Neural cell (in vitro differentiated cells): ENCODE data around the gene ZNF407. TPM values are rescaled to one million over a fixed set of nuclear protein-coding genes. Genes with fewer than 3 reads are reported as not detected.

Experiments
- H2AFZ ChIP-seq: fragments of 200-600, 300-800 bp; sonication (generic), shearing (Covaris generic); 2 replicates; pipeline ENCODE4 v1.6.0; 2014; ENCODE audit warnings: low read depth, mild to moderate bottlenecking, antibody characterized with exemption, low read length, moderate library complexity
- H3F3A ChIP-seq: fragments of 200-600 bp; shearing (Covaris generic); 2 replicates; pipeline ENCODE4 v1.6.1; 2016; ENCODE audit warnings: mild to moderate bottlenecking, moderate library complexity, mixed read lengths, antibody characterized with exemption, low read length; ENCODE audit not compliant: insufficient read depth, poor library complexity, severe bottlenecking
- H3K27ac ChIP-seq: fragments of 200-600, 300-800 bp; sonication (generic), shearing (Covaris generic); 2 replicates; pipeline ENCODE4 v1.5.1; 2014; ENCODE audit warnings: mild to moderate bottlenecking, low read length, moderate library complexity
- H3K27me3 ChIP-seq: fragments of 300-800, 200-600 bp; sonication (generic), shearing (Covaris generic); 2 replicates; pipeline ENCODE4 v1.6.0; 2014; ENCODE audit warnings: mild to moderate bottlenecking, low read depth, low read length, moderate library complexity; ENCODE audit not compliant: insufficient read depth
- H3K36me3 ChIP-seq: fragments of 300-800, 200-600 bp; sonication (generic), shearing (Covaris generic); 2 replicates; pipeline ENCODE4 v1.5.1; 2014; ENCODE audit warnings: mild to moderate bottlenecking, antibody characterized with exemption, low read length, moderate library complexity; ENCODE audit not compliant: insufficient read depth
- H3K4me2 ChIP-seq: fragments of 300-800, 200-600 bp; sonication (generic), shearing (Covaris generic); 2 replicates; pipeline ENCODE4 v1.6.0; 2014; ENCODE audit warnings: mild to moderate bottlenecking, low read length
- H3K4me3 ChIP-seq: fragments of 300-800, 200-600 bp; sonication (generic), shearing (Covaris generic); 2 replicates; pipeline ENCODE4 v1.5.1; 2014; ENCODE audit warnings: mild to moderate bottlenecking, low read length, moderate library complexity
- H3K79me2 ChIP-seq: fragments of 200-600 bp; shearing (Covaris generic); replicated peaks from 2 replicates; pipeline ENCODE4 v1.6.0; 2014; ENCODE audit warnings: mild to moderate bottlenecking, low read length, moderate library complexity; ENCODE audit not compliant: insufficient read depth
- H3K9ac ChIP-seq: fragments of 300-800, 200-600 bp; sonication (generic), shearing (Covaris generic); 2 replicates; pipeline ENCODE4 v1.6.1; 2016; ENCODE audit warnings: mild to moderate bottlenecking, low read length, mixed read lengths
- H3K9me2 ChIP-seq: fragments of 200-600 bp; shearing (Covaris generic); 2 replicates; pipeline ENCODE4 v1.6.1; 2016; ENCODE audit warnings: mild to moderate bottlenecking, low read length, mixed read lengths; ENCODE audit not compliant: insufficient read depth
- H3K9me3 ChIP-seq: fragments of 200-600, 300-800 bp; sonication (generic), shearing (Covaris generic); 2 replicates; pipeline ENCODE4 v1.6.1; 2016; ENCODE audit warnings: mild to moderate bottlenecking, mixed run types, low read length, moderate library complexity, mixed read lengths
- H4K20me1 ChIP-seq: fragments of 200-600 bp; shearing (Covaris generic); 2 replicates; pipeline ENCODE4 v1.6.1; 2016; ENCODE audit warnings: mild to moderate bottlenecking, mixed run types; ENCODE audit not compliant: insufficient read depth
- EP300 ChIP-seq: fragments of 450-650 bp; conservative IDR thresholded peaks from 2 replicates; pipeline ENCODE4 v1.6.1; 2014; ENCODE audit warnings: antibody characterized with exemption, mild to moderate bottlenecking, moderate library complexity; ENCODE audit not compliant: poor library complexity, severe bottlenecking
- EZH2 ChIP-seq: fragments of 200-600, 300-800 bp; shearing (Covaris generic), sonication (generic); IDR thresholded peaks from 2 replicates; pipeline ENCODE4 v1.6.1; 2014; ENCODE audit warnings: antibody characterized with exemption, low read length, borderline replicate concordance, mild to moderate bottlenecking; ENCODE audit not compliant: insufficient read depth, poor library complexity, severe bottlenecking
- MXI1 ChIP-seq: fragments of 450-650 bp; conservative IDR thresholded peaks from 2 replicates; pipeline ENCODE4 v1.6.1; 2014; ENCODE audit warnings: antibody characterized with exemption, mild to moderate bottlenecking; ENCODE audit not compliant: poor library complexity, severe bottlenecking
- POLR2AphosphoS5 ChIP-seq: IDR thresholded peaks from 2 replicates; pipeline ENCODE4 v1.6.1; 2012
- RAD21 ChIP-seq: fragments of 450-650 bp; conservative IDR thresholded peaks from 2 replicates; pipeline ENCODE4 v1.6.1; 2014; ENCODE audit warnings: antibody characterized with exemption, mild to moderate bottlenecking, moderate library complexity
- SMC3 ChIP-seq: fragments of 450-650 bp; conservative IDR thresholded peaks from 2 replicates; pipeline ENCODE4 v1.6.1; 2014; ENCODE audit warnings: antibody characterized with exemption, mild to moderate bottlenecking, moderate library complexity; ENCODE audit not compliant: poor library complexity
- TAF1 ChIP-seq: IDR thresholded peaks from 2 replicates; pipeline ENCODE4 v1.6.1; 2012; ENCODE audit warnings: low read depth
- polyA plus RNA-seq: library from polyadenylated mRNA; depleted of rRNA; stranded (reverse); fragments of >200 nt; gene quantifications from 2 replicates; pipeline ENCODE4 v1.2.3, GENCODE V29; 2014
- TF ChIP-seq, protein P1 (sequence below): fragments of 450-650 bp; IDR thresholded peaks from 2 replicates; pipeline ENCODE4 v1.5.1; 2014; ENCODE audit warnings: antibody characterized with exemption, mild to moderate bottlenecking, moderate library complexity; ENCODE audit not compliant: poor library complexity, severe bottlenecking
- TF ChIP-seq, protein P2 (sequence below): IDR thresholded peaks from 2 replicates; pipeline ENCODE4 v1.6.1; 2012; ENCODE audit warnings: borderline replicate concordance

ZNF407 gene
- polyA plus RNA-seq, 1 donor from 2014 or later: 2.9 TPM

DNA sequence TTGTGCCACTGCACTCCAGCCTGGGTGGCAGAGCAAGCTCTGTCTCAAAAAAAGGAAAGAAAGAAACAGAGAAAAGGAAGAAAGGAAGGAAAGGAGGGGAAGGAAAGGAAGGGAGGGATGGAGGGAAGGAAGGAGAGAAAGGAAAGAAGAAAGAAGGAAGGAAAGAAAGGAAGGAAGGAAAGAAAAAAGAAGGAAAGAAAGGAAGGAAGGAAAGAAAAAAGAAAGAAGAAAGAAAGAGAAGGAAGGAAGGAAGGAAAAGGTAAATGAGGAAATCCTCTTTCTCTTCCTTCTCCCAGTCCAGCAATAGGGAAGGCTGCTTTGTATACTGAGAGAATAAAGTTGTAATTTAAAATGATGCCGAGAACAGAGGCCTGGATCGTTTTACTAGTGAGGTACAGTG, 22.8 kb upstream of the ZNF407 start:
- Histone ChIP-seq H3F3A (no peaks in the 10 kb centered on the region), H2AFZ (peak overlapping the region; percentile 31), H3K27me3 (no peaks in the 10 kb centered on the region), H4K20me1 (no peaks in the 10 kb centered on the region), H3K9me2 (no peaks in the 10 kb centered on the region), H3K27ac (no peak overlapping the region), H3K36me3 (no peaks in the 10 kb centered on the region), H3K4me2 (no peak overlapping the region), H3K79me2 (no peaks in the 10 kb centered on the region), H3K9ac (no peak overlapping the region), H3K4me3 (no peak overlapping the region), H3K9me3 (no peaks in the 10 kb centered on the region)
- TF ChIP-seq, protein P1, sequence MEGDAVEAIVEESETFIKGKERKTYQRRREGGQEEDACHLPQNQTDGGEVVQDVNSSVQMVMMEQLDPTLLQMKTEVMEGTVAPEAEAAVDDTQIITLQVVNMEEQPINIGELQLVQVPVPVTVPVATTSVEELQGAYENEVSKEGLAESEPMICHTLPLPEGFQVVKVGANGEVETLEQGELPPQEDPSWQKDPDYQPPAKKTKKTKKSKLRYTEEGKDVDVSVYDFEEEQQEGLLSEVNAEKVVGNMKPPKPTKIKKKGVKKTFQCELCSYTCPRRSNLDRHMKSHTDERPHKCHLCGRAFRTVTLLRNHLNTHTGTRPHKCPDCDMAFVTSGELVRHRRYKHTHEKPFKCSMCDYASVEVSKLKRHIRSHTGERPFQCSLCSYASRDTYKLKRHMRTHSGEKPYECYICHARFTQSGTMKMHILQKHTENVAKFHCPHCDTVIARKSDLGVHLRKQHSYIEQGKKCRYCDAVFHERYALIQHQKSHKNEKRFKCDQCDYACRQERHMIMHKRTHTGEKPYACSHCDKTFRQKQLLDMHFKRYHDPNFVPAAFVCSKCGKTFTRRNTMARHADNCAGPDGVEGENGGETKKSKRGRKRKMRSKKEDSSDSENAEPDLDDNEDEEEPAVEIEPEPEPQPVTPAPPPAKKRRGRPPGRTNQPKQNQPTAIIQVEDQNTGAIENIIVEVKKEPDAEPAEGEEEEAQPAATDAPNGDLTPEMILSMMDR: no peak
- TF ChIP-seq EZH2 (no peak), MXI1 (no peak), RAD21 (no peak)
- TF ChIP-seq, protein P2, sequence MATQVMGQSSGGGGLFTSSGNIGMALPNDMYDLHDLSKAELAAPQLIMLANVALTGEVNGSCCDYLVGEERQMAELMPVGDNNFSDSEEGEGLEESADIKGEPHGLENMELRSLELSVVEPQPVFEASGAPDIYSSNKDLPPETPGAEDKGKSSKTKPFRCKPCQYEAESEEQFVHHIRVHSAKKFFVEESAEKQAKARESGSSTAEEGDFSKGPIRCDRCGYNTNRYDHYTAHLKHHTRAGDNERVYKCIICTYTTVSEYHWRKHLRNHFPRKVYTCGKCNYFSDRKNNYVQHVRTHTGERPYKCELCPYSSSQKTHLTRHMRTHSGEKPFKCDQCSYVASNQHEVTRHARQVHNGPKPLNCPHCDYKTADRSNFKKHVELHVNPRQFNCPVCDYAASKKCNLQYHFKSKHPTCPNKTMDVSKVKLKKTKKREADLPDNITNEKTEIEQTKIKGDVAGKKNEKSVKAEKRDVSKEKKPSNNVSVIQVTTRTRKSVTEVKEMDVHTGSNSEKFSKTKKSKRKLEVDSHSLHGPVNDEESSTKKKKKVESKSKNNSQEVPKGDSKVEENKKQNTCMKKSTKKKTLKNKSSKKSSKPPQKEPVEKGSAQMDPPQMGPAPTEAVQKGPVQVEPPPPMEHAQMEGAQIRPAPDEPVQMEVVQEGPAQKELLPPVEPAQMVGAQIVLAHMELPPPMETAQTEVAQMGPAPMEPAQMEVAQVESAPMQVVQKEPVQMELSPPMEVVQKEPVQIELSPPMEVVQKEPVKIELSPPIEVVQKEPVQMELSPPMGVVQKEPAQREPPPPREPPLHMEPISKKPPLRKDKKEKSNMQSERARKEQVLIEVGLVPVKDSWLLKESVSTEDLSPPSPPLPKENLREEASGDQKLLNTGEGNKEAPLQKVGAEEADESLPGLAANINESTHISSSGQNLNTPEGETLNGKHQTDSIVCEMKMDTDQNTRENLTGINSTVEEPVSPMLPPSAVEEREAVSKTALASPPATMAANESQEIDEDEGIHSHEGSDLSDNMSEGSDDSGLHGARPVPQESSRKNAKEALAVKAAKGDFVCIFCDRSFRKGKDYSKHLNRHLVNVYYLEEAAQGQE: no peak

DNA sequence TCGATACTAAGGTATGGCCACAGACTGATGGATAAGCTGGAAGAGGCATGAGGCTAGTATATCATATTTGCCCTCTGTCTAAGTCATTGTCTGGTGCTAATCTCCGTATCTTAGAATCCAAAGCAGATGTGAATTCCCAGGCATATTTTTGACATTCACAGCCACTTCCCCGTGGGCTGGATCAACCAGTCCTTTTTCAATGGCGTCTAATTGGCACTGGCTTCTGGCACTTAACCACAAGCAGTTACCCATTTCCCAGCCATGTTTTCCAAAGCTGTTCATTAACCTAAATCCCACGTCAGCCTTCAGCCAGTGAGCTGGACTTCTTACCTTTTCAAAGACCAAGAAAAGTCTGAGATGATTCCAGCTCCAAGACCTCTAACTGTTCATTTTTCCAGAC, 20.7 kb upstream of the ZNF407 start:
- Histone ChIP-seq H3K79me2 (no peaks in the 10 kb centered on the region), H3K27ac (no peak overlapping the region), H2AFZ (no peak overlapping the region), H3K27me3 (no peaks in the 10 kb centered on the region), H3K9me3 (no peaks in the 10 kb centered on the region), H3K9ac (no peak overlapping the region), H3F3A (no peaks in the 10 kb centered on the region), H3K36me3 (no peaks in the 10 kb centered on the region), H3K9me2 (no peaks in the 10 kb centered on the region), H4K20me1 (no peaks in the 10 kb centered on the region), H3K4me2 (no peak overlapping the region), H3K4me3 (no peak overlapping the region)
- TF ChIP-seq, protein P1: no peak
- TF ChIP-seq RAD21: no peak
- no peak for TF ChIP-seq POLR2AphosphoS5
- no peak for TF ChIP-seq MXI1
- TF ChIP-seq SMC3: no peak
- no peak for TF ChIP-seq TAF1
- no peak for TF ChIP-seq EP300
- TF ChIP-seq, protein P2: no peak
- TF ChIP-seq EZH2: no peak
